ENCODE results near the gene CACNG8. TPM values are rescaled to one million over a fixed set of nuclear protein-coding genes. Genes with fewer than 3 reads are reported as not detected.

The CACNG8 gene
- total RNA-seq, 1 donor from 2014 or later = 0.32 TPM

GRCh38 chr19:53942001-53942786, 20.5 kb upstream of the CACNG8 start:
- TF ChIP-seq CTCF (IDR thresholded peaks at IDR 0.05) = no peak
- no peak overlapping the region for H3K4me3 ChIP-seq
- no peaks in the 10 kb centered on the region for H3K9me3 ChIP-seq
- no peaks in the 10 kb centered on the region for H3K4me1 ChIP-seq
- peaks cover 6% of the 10 kb centered on the region for H3K27me3 ChIP-seq
- no peak for DNase-seq (ENCODE audit: low spot score in 2 of 2)
- intact Hi-C loops (cut with DNase I) = no loop called here
- no peaks in the 10 kb centered on the region for H3K36me3 ChIP-seq
- no peak overlapping the region for H3K27ac ChIP-seq

GRCh38 chr19:53944416-53944815, 18.3 kb upstream of the CACNG8 start:
- TF ChIP-seq CTCF (IDR thresholded peaks at IDR 0.05) = no peak
- H3K27me3 ChIP-seq = peaks cover 6% of the 10 kb centered on the region
- H3K9me3 ChIP-seq = no peaks in the 10 kb centered on the region
- no peak overlapping the region for H3K4me3 ChIP-seq
- H3K36me3 ChIP-seq = no peaks in the 10 kb centered on the region
- no peak overlapping the region for H3K27ac ChIP-seq
- intact Hi-C loops (cut with DNase I) = no loop called here
- no peak for DNase-seq (ENCODE audit: low spot score in 2 of 2)
- H3K4me1 ChIP-seq = no peaks in the 10 kb centered on the region

GRCh38 chr19:53944933-53945332, 17.8 kb upstream of the CACNG8 start:
- DNase-seq (ENCODE audit: low spot score in 2 of 2) = no peak
- intact Hi-C loops (cut with DNase I) = no loop called here
- peaks cover 6% of the 10 kb centered on the region for H3K27me3 ChIP-seq
- H3K9me3 ChIP-seq = no peaks in the 10 kb centered on the region
- H3K4me1 ChIP-seq = no peaks in the 10 kb centered on the region
- no peak overlapping the region for H3K4me3 ChIP-seq
- TF ChIP-seq CTCF (IDR thresholded peaks at IDR 0.05) = no peak
- no peaks in the 10 kb centered on the region for H3K36me3 ChIP-seq
- no peak overlapping the region for H3K27ac ChIP-seq

GRCh38 chr19:53945441-53945840, 17.3 kb upstream of the CACNG8 start:
- H3K4me1 ChIP-seq = no peaks in the 10 kb centered on the region
- H3K36me3 ChIP-seq = no peaks in the 10 kb centered on the region
- no peaks in the 10 kb centered on the region for H3K9me3 ChIP-seq
- no peak overlapping the region for H3K4me3 ChIP-seq
- intact Hi-C loops (cut with DNase I) = no loop called here
- H3K27ac ChIP-seq = no peak overlapping the region
- peaks cover 6% of the 10 kb centered on the region for H3K27me3 ChIP-seq
- TF ChIP-seq CTCF (IDR thresholded peaks at IDR 0.05) = no peak
- DNase-seq (ENCODE audit: low spot score in 2 of 2) = no peak

- TF ChIP-seq CTCF (IDR thresholded peaks at IDR 0.05) = no peak
- Histone ChIP-seq H3K4me3 (no peak overlapping the region), H3K27me3 (peaks cover 6% of the 10 kb centered on the region), H3K9me3 (no peaks in the 10 kb centered on the region), H3K4me1 (no peaks in the 10 kb centered on the region), H3K27ac (no peak overlapping the region), H3K36me3 (no peaks in the 10 kb centered on the region)
- DNase-seq (ENCODE audit: low spot score in 2 of 2) = no peak
- intact Hi-C loops (cut with DNase I) = no loop called here
Observed at GRCh38 chr19:53945998-53946397, 16.7 kb upstream of the CACNG8 start.
